Neutrophil (primary cell): ENCODE results near the gene TTC13.

Source experiments
- H3K27ac ChIP-seq: fragments of 200-600 bp; sonication (generic); 2 replicates; pipeline ENCODE4 v1.5.1; 2016; ENCODE audit warnings: mild to moderate bottlenecking, moderate library complexity
- H3K27me3 ChIP-seq: fragments of 200-600 bp; sonication (generic); 2 replicates; pipeline ENCODE4 v1.6.0; 2016; ENCODE audit warnings: mild to moderate bottlenecking
- H3K36me3 ChIP-seq: fragments of 200-600 bp; sonication (generic); 2 replicates; pipeline ENCODE4 v1.5.1; 2017
- H3K4me1 ChIP-seq, 2 experiments: fragments of 200-600 bp in 1 of 2; sonication (generic) in 1 of 2; 1 replicate in 1 of 2; 2 replicates in 1 of 2; pipeline versions ENCODE4 v1.5.1 to v1.6.1; 2013 to 2016; ENCODE audit warnings: low read depth in 1 of 2, low read length in 1 of 2, mild to moderate bottlenecking in 1 of 2, moderate library complexity in 1 of 2; ENCODE audit not compliant: control insufficient read depth in 1 of 2, insufficient read depth in 1 of 2
- H3K4me3 ChIP-seq, 2 experiments: fragments of 200-600 bp in 1 of 2; sonication (generic) in 1 of 2; 1 replicate in 1 of 2; 2 replicates in 1 of 2; pipeline ENCODE4 v1.5.1; 2013 to 2016; ENCODE audit warnings: low read depth in 1 of 2, low read length in 1 of 2, mild to moderate bottlenecking in 1 of 2, moderate library complexity in 1 of 2
- H3K9me3 ChIP-seq: fragments of 200-600 bp; sonication (generic); 2 replicates; pipeline ENCODE4 v1.5.1; 2016
- CTCF ChIP-seq: fragments of 200-600 bp; sonication (generic); IDR thresholded peaks from 2 replicates; pipeline ENCODE4 v1.5.1; 2016; ENCODE audit warnings: antibody characterized with exemption

TTC13 gene

GRCh38 chr1:230958370-230958769, 20.3 kb downstream of the TTC13 start:
- TF ChIP-seq CTCF = no peak
- Histone ChIP-seq H3K27ac (no peak overlapping the region), H3K36me3 (peaks cover 62% of the 10 kb centered on the region)

GRCh38 chr1:230957580-230957989, 21.1 kb downstream of the TTC13 start:
- Histone ChIP-seq H3K9me3 (no peaks in the 10 kb centered on the region), H3K36me3 (peaks cover 68% of the 10 kb centered on the region), H3K27ac (no peak overlapping the region), H3K4me3 (no peak overlapping the region), H3K4me1 (no peaks in the 10 kb centered on the region), H3K27me3 (no peaks in the 10 kb centered on the region)
- TF ChIP-seq CTCF = no peak

More at GRCh38 chr1:230958370-230958769, 20.3 kb downstream of the TTC13 start:
- Histone ChIP-seq H3K27me3 (no peaks in the 10 kb centered on the region), H3K4me3 (no peak overlapping the region), H3K4me1 (no peaks in the 10 kb centered on the region), H3K9me3 (no peaks in the 10 kb centered on the region)

GRCh38 chr1:230950404-230950803, 28.3 kb downstream of the TTC13 start:
- H3K4me3 ChIP-seq = no peak overlapping the region
- TF ChIP-seq CTCF = no peak
- H3K9me3 ChIP-seq = no peaks in the 10 kb centered on the region
- H3K4me1 ChIP-seq = no peaks in the 10 kb centered on the region
- H3K27ac ChIP-seq = no peak overlapping the region
- H3K27me3 ChIP-seq = no peaks in the 10 kb centered on the region
- H3K36me3 ChIP-seq = peaks cover 44% of the 10 kb centered on the region

GRCh38 chr1:230948903-230949302, 29.8 kb downstream of the TTC13 start:
- TF ChIP-seq CTCF = no peak
- no peaks in the 10 kb centered on the region for H3K4me1 ChIP-seq
- no peaks in the 10 kb centered on the region for H3K27me3 ChIP-seq
- no peaks in the 10 kb centered on the region for H3K9me3 ChIP-seq
- no peak overlapping the region for H3K4me3 ChIP-seq
- peaks cover 50% of the 10 kb centered on the region for H3K36me3 ChIP-seq
- no peak overlapping the region for H3K27ac ChIP-seq

- H3K4me1 ChIP-seq = no peaks in the 10 kb centered on the region
- H3K9me3 ChIP-seq = no peaks in the 10 kb centered on the region
- H3K4me3 ChIP-seq = no peak overlapping the region
- no peak for TF ChIP-seq CTCF
- H3K36me3 ChIP-seq = peaks cover 50% of the 10 kb centered on the region
- H3K27ac ChIP-seq = no peak overlapping the region
- H3K27me3 ChIP-seq = no peaks in the 10 kb centered on the region
These were observed 30.4 kb downstream of the TTC13 start for GRCh38 chr1:230948301-230948700.

GRCh38 chr1:230943048-230943593, 35.5 kb downstream of the TTC13 start:
- no peaks in the 10 kb centered on the region for H3K4me1 ChIP-seq
- H3K4me3 ChIP-seq = no peak overlapping the region
- no peaks in the 10 kb centered on the region for H3K9me3 ChIP-seq
- H3K27ac ChIP-seq = no peak overlapping the region
- H3K27me3 ChIP-seq = no peaks in the 10 kb centered on the region
- peaks cover 39% of the 10 kb centered on the region for H3K36me3 ChIP-seq
- no peak for TF ChIP-seq CTCF
